GM19463 (cell line): Measurements from ENCODE around the gene OBP2B.
"Not testable (repeated sequence)": the region's sequence is repeated elsewhere in the genome, so short reads cannot be mapped to it uniquely, and the experiment has no call there.

Experiments used
- ATAC-seq: cut with Tn5 transposase; IDR thresholded peaks from one replicate; pipeline ENCODE4 v1.9.1; 2021; ENCODE audit warnings: mild to moderate bottlenecking, moderate library complexity; ENCODE audit not compliant: unreplicated experiment

OBP2B gene

DNA sequence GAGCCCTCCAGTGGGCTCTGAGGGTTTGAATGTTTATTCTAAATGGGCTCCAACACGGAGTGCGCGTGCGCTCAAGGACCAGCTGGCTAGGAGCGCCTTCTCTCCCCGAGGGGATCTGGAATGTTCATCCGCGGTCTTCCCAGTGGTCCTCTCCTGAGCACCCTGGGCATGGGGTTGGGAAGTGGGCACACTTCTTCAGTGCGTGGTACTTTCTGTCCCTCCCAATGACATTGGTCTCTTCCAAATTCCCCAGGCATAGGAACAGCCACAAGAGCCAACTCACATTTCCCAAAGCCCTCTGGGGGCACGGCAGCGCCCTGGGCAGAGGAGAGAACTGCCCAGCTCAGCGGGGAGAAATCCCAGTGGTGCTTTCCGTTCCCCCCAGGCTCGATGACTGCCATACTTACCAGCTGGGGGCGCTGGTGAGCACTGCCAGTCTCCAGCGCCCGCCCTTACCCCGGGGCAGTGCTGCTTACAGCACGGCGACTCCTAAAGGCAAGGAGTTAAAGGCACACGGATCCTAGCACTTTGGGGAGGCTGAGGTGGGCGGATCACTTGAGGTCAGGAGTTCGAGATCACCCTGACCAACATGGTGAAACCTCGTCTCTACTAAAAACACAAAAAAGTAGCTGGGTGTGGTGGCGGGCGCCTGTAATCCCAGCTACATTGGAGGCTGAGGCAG lies 29.9 kb upstream of the OBP2B start:
- no peak for ATAC-seq

GRCh38 chr9:133238272-133238850 lies 29.3 kb upstream of the OBP2B start:
- no peak for ATAC-seq

GRCh38 chr9:133237035-133237731 lies 28.1 kb upstream of the OBP2B start:
- ATAC-seq: no peak

- not testable (repeated sequence) for ATAC-seq
Measured at GRCh38 chr9:133236291-133237034, 27.4 kb upstream of the OBP2B start.

DNA sequence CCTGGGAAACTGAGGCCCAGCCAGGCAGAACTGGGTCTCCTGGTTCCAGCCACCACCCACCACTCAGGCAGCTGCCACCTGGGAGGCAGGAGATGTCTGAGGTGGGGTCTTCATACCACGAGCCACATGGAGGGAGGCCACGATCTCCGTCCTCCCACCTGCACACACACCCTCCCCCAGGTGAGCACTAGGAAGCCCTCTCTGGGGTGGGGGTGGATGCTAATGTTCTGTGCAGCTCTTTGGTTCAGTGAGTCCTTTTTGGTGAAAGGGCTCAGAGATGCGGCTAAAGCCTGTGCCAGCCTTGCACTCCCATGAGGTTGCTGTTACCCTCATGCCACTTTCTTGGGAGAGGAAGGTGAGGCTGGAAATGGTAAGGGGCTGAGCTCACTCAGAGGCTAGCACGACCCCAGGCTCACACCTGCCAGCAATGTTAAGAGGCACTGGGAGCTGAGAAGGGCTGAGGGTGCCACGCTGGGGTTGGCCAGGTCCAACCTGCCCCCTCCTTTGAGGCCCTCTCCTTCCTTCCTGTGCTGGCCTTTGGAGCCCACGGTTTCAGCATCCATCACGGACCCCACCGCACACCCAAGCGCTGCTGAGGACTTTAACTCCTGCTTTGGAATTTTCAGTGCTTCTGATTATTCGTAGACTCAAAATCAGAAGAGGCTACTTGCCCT lies 26.6 kb upstream of the OBP2B start:
- no peak for ATAC-seq

GRCh38 chr9:133234577-133235322 lies 25.7 kb upstream of the OBP2B start:
- ATAC-seq: no peak

DNA sequence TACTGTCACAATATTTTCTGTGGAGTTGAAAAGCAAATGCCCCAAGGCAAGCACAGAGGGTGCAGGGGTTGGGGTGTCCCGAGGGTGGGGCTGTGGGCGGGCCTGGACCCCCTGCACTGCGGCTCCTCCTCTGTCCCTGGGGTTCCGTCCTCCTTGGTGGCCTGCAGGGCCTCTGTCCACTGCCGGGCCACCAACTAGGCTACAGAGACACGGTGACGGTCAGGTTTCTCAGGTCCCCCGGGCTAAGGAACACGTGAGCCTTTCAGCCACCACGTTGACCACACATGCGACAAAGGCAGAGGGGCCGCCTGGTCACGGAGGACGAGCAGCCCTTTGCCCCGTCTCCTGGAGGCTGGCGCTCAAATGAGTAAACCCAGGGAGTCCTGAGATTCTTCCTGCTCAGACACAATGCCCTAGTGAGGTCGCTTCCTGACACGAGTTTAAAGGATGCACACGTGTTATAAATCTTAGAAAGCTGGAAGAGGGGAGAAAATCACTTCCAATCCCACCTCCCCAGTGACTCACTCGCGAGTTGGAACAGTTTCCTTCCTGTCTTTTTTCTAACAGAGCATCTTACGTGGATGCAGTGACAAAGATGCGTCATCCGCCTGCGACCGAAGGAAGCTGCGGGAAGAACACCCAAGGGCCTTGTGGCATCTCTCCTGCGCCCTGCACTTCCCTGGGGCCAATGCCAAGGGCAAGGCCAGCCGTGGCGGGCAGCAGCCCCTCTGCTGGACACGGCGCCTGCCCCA lies 24.8 kb upstream of the OBP2B start:
- no peak for ATAC-seq

DNA sequence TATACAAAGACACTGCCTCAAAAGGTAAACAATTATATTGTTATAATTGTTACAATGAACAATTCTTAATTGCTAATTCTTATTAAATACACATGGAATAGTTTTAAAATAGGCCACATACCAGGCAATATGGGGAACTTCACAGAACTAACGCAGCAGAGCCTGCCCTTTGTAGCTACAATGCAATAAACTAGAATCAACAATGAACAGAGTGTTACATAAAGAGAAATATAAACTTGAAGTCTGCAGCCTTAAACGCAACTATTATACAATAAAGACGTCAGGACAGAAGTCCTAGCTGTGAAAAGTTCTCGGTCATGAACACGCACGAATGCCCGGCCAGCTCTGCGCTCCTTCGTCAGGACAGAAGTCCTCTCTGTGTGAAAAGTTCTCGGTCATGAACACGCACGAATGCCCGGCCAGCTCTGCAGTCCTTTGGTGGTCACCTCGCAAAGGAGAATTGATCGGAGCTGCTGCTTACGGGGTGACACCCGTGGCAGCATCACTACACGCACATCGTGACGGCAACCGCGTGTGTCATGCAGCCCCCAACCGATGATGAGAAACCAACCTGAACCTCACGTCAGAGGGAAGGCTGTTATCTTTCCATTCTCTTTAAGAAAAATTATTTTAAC lies 23.0 kb upstream of the OBP2B start:
- not testable (repeated sequence) for ATAC-seq

DNA sequence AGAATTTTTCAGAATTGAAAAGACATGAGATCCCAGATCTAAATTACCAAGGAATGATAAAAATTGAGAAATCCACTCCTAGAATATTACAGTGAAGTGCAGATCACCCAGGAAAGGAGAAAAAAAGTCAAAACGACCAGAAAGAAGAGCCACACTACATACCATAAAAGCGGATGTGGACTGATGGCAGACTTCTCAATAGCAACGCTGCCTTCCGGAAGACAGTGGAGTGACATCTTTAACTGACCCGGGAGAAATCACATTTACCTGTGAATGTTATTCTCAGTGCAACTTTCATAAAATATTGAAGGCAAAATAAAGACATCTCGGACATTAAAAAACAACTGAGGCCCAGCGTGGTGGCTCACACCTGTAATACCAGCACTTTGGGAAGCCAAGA lies 21.5 kb upstream of the OBP2B start:
- not testable (repeated sequence) for ATAC-seq

DNA sequence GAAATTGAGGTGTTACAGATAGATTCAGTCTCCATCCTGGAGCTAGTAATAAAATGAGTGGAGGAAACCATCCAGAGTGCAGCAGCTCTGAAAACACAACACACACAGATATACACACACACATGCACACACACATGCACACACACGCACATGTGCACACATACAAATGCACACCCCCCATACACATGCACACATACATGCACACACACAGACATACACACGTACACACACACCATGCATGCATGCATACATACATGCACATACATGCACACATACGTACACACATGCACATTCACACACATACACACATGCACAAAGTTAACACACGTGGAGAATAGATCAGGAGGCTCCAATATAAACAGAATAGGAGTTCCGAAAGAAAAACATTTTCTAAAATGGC lies 21.0 kb upstream of the OBP2B start:
- no peak for ATAC-seq

DNA sequence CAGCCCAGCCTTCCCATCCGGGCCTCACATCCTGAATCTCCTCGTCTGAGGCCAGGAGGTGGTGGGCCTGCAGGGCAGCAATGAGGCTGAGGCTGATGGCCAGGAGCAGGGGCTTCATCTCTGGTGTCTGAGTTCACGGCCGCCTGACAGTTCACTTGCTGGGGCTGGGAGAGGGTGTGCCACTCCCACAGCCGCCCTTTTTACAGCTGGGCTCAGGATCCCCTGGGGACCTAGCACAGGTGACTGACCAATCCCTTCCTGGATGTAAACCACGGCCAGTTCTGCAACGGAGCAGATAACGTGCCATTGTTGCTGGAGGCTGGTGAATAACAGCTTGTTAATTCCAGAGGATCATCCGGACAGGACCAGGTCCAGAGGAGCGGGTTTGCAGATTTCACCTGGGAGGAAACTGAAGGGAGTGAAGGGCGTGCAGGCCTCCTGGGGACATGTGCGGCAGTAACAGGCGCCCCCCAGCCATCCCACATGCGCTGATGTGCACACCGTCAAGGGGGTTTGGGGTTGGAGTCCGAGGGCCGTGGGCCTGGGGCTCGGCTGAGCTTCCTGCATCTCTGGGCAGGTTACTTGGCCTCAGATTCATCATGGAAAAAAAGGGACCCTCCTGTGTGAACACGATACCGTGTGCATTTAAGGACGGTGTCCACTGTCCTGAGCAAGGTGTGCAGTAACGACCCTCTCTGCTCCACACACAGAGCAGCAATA lies 19.6 kb upstream of the OBP2B start:
- ATAC-seq: not testable (repeated sequence)

DNA sequence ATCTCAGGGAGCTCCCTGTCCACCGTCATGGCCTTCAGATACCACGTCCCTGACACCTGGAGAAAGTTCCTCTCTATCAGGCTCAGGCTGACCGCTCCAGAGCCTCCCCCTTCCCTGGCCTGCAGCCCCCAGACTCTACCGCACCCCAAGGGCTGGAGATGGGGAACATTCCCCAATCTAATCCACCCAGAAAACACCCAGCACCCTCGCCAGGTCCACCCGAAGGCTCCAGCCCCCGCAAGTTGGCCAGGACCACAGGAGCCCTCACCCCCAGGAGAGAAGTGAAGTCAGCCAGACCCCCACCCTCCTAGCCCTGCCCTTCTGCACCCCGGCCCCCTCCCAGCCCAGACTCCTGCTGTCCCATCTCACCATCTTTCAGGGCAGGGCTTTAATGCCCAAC lies 18.9 kb upstream of the OBP2B start:
- ATAC-seq: not testable (repeated sequence)

GRCh38 chr9:133227242-133227860 lies 18.3 kb upstream of the OBP2B start:
- ATAC-seq: no peak

- ATAC-seq: no peak
Measured at GRCh38 chr9:133226219-133227171, 17.4 kb upstream of the OBP2B start.

GRCh38 chr9:133225171-133226011 lies 16.3 kb upstream of the OBP2B start:
- ATAC-seq: no peak

DNA sequence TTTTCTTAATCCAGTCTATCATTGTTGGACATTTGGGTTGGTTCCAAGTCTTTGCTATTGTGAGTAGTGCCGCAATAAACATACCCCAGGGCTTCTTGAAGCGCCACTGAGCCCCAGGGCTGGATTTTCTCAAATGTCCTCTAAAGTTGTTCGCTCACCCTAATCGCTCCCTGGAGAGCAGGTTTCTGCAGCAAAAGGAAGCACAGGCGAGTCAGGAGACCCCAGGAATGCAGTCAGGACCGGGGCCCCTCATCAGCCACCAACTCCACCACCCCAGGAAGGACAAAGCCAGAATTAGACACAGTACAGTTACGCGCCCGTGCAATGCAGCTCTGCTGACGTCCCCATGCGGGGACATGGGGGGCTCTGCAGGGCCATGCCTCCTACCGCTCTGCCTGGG lies 15.7 kb upstream of the OBP2B start:
- ATAC-seq: no peak
